ENCODE results near the gene FXYD5.

DNA sequence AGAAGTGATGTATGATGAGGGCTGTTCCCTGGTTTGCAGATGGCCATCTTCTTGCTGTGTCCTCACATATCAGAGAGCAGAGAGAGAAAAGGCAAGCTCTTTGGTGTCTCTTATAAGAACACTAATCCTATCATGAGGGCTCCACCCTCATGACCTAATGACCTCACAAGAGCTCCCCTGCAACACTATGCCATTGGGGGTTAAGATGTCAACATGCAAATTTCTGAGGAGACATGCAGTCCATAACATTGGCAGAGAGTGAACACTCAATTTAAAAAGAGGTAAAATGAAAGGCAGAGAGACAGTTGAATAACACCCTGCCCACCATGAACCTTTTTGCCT is 63.1 kb downstream of the FXYD5 start:
- TF ChIP-seq MYC (IDR thresholded peaks at IDR 0.05; ENCODE audit: borderline replicate concordance, low read length), result no peak
- no peak for TF ChIP-seq CTCF (IDR thresholded peaks at IDR 0.05)
- TF ChIP-seq RAD21 (conservative IDR thresholded peaks at IDR 0.05 in 1 of 2, IDR thresholded peaks at IDR 0.05 in 1 of 2), result no peak
- TF ChIP-seq POLR2A (IDR thresholded peaks at IDR 0.05; ENCODE audit: low read length), result no peak
- TF ChIP-seq RNF2 (IDR thresholded peaks at IDR 0.05; ENCODE audit: borderline replicate concordance, low read depth), result no peak
- TF ChIP-seq CHD2 (IDR thresholded peaks at IDR 0.05; ENCODE audit: low read length, partially characterized antibody), result no peak
- TF ChIP-seq EP300 (IDR thresholded peaks at IDR 0.05), result no peak
- no peak for TF ChIP-seq NPAS2 (CRISPR knock-in tag; IDR thresholded peaks at IDR 0.05; ENCODE audit: borderline replicate concordance)
- TF ChIP-seq POLR2AphosphoS2 (conservative IDR thresholded peaks at IDR 0.05; ENCODE audit: low read length), result no peak
- no peak for TF ChIP-seq SMC3 (IDR thresholded peaks at IDR 0.05)
- no peak for TF ChIP-seq HDAC2 (IDR thresholded peaks at IDR 0.05)
- TF ChIP-seq NR3C1 (IDR thresholded peaks at IDR 0.05), result no peak
- no peak for TF ChIP-seq RCOR1 (IDR thresholded peaks at IDR 0.05; ENCODE audit: low read depth, low read length)
- TF ChIP-seq ZNF302 (CRISPR knock-in tag; IDR thresholded peaks at IDR 0.05), result no peak
